NT2/D1 (cell line): ENCODE results near the gene RAB15.

Experiments
- DNase-seq: peaks from one replicate; pipeline ENCODE4 v3.0.0-alpha.2; 2011; ENCODE audit warnings: low read depth, low spot score
- H3K27me3 ChIP-seq: 2 replicates; pipeline ENCODE4 v1.6.0; 2011; ENCODE audit warnings: mild to moderate bottlenecking; ENCODE audit not compliant: insufficient read length, insufficient read depth
- H3K36me3 ChIP-seq: 2 replicates; pipeline ENCODE4 v1.6.1; 2011; ENCODE audit warnings: mild to moderate bottlenecking, low read length, mixed read lengths; ENCODE audit not compliant: insufficient read depth, insufficient read length
- H3K4me1 ChIP-seq: 2 replicates; pipeline ENCODE4 v1.5.1; 2011; ENCODE audit not compliant: insufficient read depth, insufficient read length
- H3K4me3 ChIP-seq: 2 replicates; pipeline ENCODE4 v1.5.1; 2011; ENCODE audit warnings: low read depth; ENCODE audit not compliant: insufficient read length
- H3K9ac ChIP-seq: 2 replicates; pipeline ENCODE4 v1.6.0; 2011; ENCODE audit warnings: low read depth; ENCODE audit not compliant: insufficient read length
- H3K9me3 ChIP-seq: 2 replicates; pipeline ENCODE4 v1.5.1; 2011; ENCODE audit warnings: mild to moderate bottlenecking, low read length; ENCODE audit not compliant: insufficient read depth
- SUZ12 ChIP-seq: IDR thresholded peaks from 2 replicates; pipeline ENCODE4 v1.6.1; 2011; ENCODE audit not compliant: insufficient read length, insufficient read depth; ENCODE audit errors: extremely low read depth
- YY1 ChIP-seq: IDR thresholded peaks from 2 replicates; pipeline ENCODE4 v1.6.1; 2011; ENCODE audit not compliant: insufficient read length, insufficient read depth
- ZNF274 ChIP-seq: IDR thresholded peaks from 2 replicates; pipeline ENCODE4 v1.6.1; 2011; ENCODE audit warnings: mild to moderate bottlenecking, low read depth, low read length

The RAB15 gene

GRCh38 chr14:64973826-64974225 lies 1.7 kb upstream of the RAB15 start:
- Histone ChIP-seq H3K4me3 (no peak overlapping the region), H3K4me1 (peaks cover 3% of the 10 kb centered on the region), H3K36me3 (no peaks in the 10 kb centered on the region), H3K9ac (no peak overlapping the region), H3K27me3 (peaks cover 6% of the 10 kb centered on the region), H3K9me3 (no peaks in the 10 kb centered on the region)
- DNase-seq = no peak
- TF ChIP-seq SUZ12 = no peak
- TF ChIP-seq ZNF274 = no peak
- TF ChIP-seq YY1 = no peak

DNA sequence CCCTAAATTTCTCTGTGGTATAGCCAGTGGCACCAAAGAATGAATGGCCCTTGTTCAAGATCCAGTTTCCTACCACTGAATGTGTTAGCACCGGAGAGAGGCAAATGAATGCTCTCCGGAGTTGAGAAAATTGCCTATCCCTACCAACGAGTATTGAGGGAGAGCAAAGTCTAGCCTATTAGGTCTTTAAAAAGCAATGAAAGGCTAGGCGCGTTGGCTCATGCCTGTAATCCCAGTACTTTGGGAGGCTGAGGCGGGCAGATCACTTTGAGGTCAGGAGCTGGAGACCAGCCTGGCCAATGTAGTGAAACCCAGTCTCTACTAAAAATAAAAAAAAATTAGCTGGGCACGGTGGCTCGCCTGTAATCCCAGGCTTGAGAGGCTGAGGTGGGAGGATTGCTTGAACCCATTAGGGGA lies 898 bp upstream of the RAB15 start:
- no peak for TF ChIP-seq SUZ12
- TF ChIP-seq YY1 = no peak
- TF ChIP-seq ZNF274 = no peak
- Histone ChIP-seq H3K4me1 (peaks cover 4% of the 10 kb centered on the region), H3K27me3 (peaks cover 6% of the 10 kb centered on the region), H3K36me3 (peaks cover 3% of the 10 kb centered on the region), H3K9ac (no peak overlapping the region), H3K4me3 (no peak overlapping the region), H3K9me3 (no peaks in the 10 kb centered on the region)
- no peak for DNase-seq

DNA sequence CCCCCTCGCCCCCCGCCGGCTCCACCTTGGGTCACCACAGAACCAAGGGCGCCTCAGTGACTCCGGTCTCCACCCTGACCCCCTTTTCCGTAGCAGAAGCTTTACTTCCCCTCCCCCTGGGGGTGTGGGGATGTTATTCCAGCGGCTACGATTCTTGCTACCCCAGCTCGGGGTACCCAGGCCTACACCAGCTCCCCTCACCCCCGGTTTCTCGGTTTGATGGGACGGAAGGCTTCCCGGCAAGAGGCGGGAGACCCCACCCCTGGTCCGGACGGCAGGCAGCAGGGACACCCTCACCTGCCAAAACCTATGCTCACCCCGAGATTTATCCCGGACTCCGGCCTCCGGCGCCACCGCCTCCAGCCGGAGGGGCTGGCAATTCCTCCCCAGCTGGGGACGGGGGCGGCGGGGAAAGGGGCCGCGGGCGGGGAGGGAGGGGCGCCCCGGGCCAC lies 619 bp downstream of the RAB15 start:
- Histone ChIP-seq H3K27me3 (peaks cover 6% of the 10 kb centered on the region), H3K9me3 (no peaks in the 10 kb centered on the region), H3K9ac (peak overlapping the region; percentile 87), H3K4me1 (peaks cover 6% of the 10 kb centered on the region), H3K36me3 (peaks cover 15% of the 10 kb centered on the region), H3K4me3 (peak overlapping the region; percentile 65)
- TF ChIP-seq YY1 (no peak), ZNF274 (no peak), SUZ12 (no peak)
- no peak for DNase-seq

DNA sequence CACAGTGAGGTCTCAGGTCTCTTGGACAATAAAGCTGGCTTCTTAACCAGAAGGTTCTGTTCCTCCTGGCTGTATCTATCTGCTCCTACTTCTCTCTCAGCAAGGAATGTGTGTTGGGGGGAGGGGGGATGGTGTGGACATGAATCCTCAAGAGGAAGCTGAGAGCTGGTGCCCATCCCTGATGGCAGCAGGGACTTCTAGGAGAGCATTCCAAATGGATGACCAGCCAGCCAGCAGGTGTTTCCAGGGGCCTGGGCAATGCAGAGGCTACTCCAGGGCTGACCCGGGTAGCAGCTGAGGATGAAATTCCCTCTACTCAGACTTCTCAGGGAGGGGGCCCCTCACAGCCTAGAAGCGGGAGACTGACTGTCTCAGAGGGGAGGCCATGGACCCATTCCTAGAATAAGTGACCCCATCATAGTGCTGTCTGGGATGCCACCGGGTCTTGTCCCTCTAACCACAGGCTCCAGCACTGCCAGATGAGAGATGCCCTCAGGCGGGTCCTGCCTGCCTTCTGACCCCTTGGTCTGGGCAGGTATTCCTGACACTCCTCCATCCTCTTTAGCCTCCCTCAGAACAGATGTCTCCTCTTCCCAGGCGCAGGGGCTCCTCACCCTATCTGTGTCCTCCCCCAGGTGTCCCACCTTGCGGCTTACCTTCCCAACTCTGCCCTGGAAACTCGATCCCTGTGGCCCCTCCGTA lies 1.2 kb downstream of the RAB15 start:
- no peaks in the 10 kb centered on the region for H3K9me3 ChIP-seq
- peaks cover 15% of the 10 kb centered on the region for H3K36me3 ChIP-seq
- TF ChIP-seq ZNF274 (no peak), YY1 (no peak), SUZ12 (no peak)
- H3K27me3 ChIP-seq = peaks cover 6% of the 10 kb centered on the region
- DNase-seq = no peak
- H3K4me1 ChIP-seq = peaks cover 6% of the 10 kb centered on the region
- H3K9ac ChIP-seq = peak overlapping the region; percentile 87
- peak overlapping the region; percentile 65 for H3K4me3 ChIP-seq

DNA sequence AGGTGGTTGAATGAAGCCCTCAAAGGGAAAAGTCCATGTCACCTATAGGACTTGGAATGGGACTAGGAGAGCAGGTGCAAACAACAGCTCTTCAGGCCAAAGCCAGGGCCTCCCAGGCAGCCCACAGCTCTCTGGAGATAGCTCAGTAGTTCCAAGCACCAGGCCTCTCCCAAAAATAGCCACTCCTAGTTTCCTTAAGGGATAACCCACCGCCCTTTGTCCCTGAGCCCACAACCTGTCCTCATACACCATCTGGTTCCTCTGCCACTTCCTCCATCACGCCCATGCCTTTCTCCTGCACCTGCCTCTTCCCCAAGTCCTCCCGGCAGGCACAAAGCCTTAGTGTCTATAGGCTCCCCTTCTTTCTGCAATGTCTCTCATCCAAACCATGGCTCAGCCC lies 2.1 kb downstream of the RAB15 start:
- TF ChIP-seq SUZ12 = no peak
- no peak for TF ChIP-seq YY1
- no peak for TF ChIP-seq ZNF274
- no peak overlapping the region for H3K4me3 ChIP-seq
- peaks cover 15% of the 10 kb centered on the region for H3K36me3 ChIP-seq
- H3K27me3 ChIP-seq = peaks cover 6% of the 10 kb centered on the region
- peaks cover 6% of the 10 kb centered on the region for H3K4me1 ChIP-seq
- no peak for DNase-seq
- H3K9me3 ChIP-seq = no peaks in the 10 kb centered on the region
- H3K9ac ChIP-seq = no peak overlapping the region

- no peak overlapping the region for H3K9ac ChIP-seq
- no peaks in the 10 kb centered on the region for H3K9me3 ChIP-seq
- H3K4me1 ChIP-seq = peaks cover 3% of the 10 kb centered on the region
- peaks cover 6% of the 10 kb centered on the region for H3K27me3 ChIP-seq
- peaks cover 15% of the 10 kb centered on the region for H3K36me3 ChIP-seq
- H3K4me3 ChIP-seq = no peak overlapping the region
- TF ChIP-seq YY1 = no peak
- no peak for DNase-seq
These were observed 3.5 kb downstream of the RAB15 start for GRCh38 chr14:64968651-64969050.

DNA sequence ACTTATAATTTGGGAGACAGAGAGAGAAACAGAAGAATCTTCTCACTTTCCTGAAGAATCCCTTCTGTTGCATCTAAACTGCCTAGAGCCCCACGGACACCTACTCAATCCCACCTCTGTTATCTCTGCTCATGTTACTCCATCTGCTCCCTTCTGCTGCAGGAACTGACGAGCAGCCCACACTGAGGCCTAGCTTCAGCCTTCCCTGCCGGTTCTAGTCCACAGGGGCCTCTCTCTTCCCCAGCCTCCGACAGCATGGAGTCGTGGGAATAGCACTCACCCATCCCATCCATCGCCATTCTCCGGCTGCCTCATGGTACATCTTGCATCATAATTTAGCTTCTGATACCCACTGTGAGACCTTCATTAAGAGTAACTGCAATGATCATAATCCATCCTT lies 4.0 kb downstream of the RAB15 start:
- peaks cover 18% of the 10 kb centered on the region for H3K36me3 ChIP-seq
- no peak for TF ChIP-seq ZNF274
- no peak for TF ChIP-seq YY1
- TF ChIP-seq SUZ12 = no peak
- H3K4me1 ChIP-seq = peaks cover 6% of the 10 kb centered on the region
- no peak for DNase-seq
- H3K27me3 ChIP-seq = peaks cover 6% of the 10 kb centered on the region
- H3K9me3 ChIP-seq = no peaks in the 10 kb centered on the region
- H3K9ac ChIP-seq = no peak overlapping the region
- H3K4me3 ChIP-seq = no peak overlapping the region

DNA sequence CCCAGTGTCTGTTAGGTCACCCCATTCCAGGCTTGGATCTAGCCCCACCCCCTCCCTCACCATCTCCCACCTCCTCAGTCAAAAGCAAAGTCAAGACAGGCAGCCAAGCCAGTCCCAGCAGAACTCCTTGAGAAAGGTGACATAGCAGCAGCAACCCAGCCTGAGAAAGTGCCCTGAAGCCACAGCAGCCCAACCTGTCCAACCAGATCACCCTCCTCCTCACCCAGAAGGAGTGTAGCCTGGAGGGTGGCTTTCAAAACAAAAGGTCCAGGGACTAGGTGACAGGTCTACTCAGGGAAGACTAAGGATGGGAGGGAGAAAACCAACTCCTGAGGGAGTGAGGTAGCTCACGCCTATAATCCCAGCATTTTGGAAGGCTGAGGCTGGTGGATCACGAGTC lies 5.2 kb downstream of the RAB15 start:
- Histone ChIP-seq H3K4me1 (peaks cover 6% of the 10 kb centered on the region), H3K27me3 (peaks cover 2% of the 10 kb centered on the region), H3K4me3 (no peak overlapping the region), H3K9me3 (no peaks in the 10 kb centered on the region), H3K36me3 (peaks cover 23% of the 10 kb centered on the region), H3K9ac (no peak overlapping the region)
- TF ChIP-seq YY1 = no peak
- no peak for TF ChIP-seq ZNF274
- no peak for TF ChIP-seq SUZ12
- DNase-seq = no peak
